ENCODE data around the gene C10orf90.

- TF ChIP-seq CTCF (conservative IDR thresholded peaks at IDR 0.05) (no peak), EZH2 (IDR thresholded peaks at IDR 0.05; ENCODE audit: low read depth) (no peak)
These were observed 136.8 kb downstream of the C10orf90 start for GRCh38 chr10:126533644-126534043.

Measured in PC-9 (cell line).